Gastrocnemius medialis (tissue), 4 donors: ENCODE results near the gene DBN1.

Experiments used
- POLR2A ChIP-seq, 2 donors: fragments of 450-650 bp; IDR thresholded peaks; one replicate each; pipeline ENCODE4 v1.6.1; 2017; ENCODE audit warnings: antibody characterized with exemption in 2 of 2, mild to moderate bottlenecking in 2 of 2, moderate library complexity in 2 of 2
- TF ChIP-seq, protein P1 (sequence below), 5 experiments: fragments of 450-650 bp in 3 of 5; fragments of 200-600 bp in 2 of 5; sonication (generic) in 2 of 5; IDR thresholded peaks in 4 of 5; conservative IDR thresholded peaks in 1 of 5; 1 replicate in 4 of 5; 2 replicates in 1 of 5; pipeline ENCODE4 v1.5.1; 2016 to 2019; ENCODE audit warnings: antibody characterized with exemption in 5 of 5, mild to moderate bottlenecking in 3 of 5, moderate library complexity in 3 of 5

DNA sequence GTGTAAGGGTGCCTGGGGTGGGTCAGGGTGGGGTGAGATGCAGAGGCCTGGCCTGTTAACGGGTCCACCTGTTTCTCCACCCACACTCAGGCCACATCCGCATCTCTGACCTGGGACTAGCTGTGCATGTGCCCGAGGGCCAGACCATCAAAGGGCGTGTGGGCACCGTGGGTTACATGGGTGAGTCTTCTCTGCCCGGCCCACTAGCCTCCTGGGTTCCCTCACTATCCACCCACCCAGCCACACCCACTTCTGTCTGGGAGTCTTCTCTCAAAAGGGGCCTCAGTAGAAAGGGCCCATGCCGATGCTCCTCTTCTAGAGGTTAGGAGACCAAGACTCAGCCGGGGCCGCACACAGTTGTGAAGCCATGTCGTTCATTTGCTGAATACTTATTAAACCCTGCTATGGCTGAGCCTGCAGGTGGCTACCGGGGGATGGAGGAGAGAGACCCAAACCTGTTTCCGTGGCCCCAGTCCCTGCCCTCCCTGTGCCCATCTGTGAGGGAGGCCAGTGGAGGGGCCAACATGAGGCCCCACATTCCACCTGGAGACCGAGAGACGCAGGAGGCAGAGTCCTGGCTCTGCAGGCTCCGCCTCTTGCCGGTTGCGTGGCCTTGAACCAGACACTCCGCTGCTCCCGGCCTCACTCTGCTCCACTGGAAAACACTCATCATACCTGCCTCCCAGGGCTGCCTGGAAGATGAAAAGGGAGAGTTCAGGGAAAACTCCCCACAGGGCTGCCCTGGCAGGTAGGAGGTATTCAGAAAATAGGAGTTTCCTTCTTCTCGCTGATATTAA, 38.3 kb downstream of the DBN1 start:
- TF ChIP-seq, protein P1, sequence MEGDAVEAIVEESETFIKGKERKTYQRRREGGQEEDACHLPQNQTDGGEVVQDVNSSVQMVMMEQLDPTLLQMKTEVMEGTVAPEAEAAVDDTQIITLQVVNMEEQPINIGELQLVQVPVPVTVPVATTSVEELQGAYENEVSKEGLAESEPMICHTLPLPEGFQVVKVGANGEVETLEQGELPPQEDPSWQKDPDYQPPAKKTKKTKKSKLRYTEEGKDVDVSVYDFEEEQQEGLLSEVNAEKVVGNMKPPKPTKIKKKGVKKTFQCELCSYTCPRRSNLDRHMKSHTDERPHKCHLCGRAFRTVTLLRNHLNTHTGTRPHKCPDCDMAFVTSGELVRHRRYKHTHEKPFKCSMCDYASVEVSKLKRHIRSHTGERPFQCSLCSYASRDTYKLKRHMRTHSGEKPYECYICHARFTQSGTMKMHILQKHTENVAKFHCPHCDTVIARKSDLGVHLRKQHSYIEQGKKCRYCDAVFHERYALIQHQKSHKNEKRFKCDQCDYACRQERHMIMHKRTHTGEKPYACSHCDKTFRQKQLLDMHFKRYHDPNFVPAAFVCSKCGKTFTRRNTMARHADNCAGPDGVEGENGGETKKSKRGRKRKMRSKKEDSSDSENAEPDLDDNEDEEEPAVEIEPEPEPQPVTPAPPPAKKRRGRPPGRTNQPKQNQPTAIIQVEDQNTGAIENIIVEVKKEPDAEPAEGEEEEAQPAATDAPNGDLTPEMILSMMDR (IDR thresholded peaks at IDR 0.05 in 4 of 5, conservative IDR thresholded peaks at IDR 0.05 in 1 of 5): no peak
- TF ChIP-seq POLR2A (IDR thresholded peaks at IDR 0.05): no peak
